Measurements from ENCODE around the gene HEXIM2. TPM values are rescaled to one million over a fixed set of nuclear protein-coding genes. Genes with fewer than 3 reads are reported as not detected.

Gene HEXIM2
- total RNA-seq, 2 experiments from 2014 or later, result 4.1 to 4.2 TPM

DNA sequence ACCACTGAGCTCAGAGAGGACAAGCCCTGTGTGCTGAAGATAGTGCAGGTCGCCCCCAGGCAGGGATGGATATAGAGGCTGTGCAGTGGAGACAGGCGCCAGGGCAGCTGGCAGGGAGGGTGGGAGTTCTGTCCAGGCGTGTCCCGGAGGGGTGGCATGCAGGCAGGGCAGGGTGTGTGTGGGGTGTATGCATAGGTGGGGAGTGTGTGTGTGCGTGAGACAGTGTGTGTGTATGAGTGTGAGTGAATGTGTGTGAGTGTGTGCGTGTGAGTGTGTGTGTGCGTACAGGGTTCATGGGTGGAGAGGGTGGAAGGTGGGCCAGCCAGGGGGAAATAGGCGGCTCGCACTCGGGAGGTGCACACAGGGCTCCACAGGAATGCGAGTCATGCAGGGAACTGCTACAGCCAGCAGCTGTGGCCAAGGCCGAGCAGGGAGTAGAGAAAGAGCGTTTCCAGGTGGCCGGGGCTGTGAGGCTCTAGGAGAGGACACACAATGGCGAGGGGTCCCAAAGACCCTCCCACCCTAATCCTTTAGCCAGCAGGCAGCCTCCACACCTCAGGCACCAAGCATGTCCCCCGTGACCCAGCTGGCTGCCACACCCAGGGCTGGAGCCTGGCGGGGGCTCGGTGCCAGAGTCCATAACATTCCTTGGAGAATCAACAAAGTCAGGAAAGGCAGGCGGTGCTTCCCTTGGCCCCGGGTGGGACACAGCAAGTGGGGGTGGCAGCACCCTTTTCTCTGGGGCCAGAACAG, 34.0 kb upstream of the HEXIM2 start:
- H3K4me3 Mint-ChIP-seq, result no peak overlapping the region
- ATAC-seq, result no peak
- H3K4me1 Mint-ChIP-seq (ENCODE audit: low read depth), result no peaks in the 10 kb centered on the region
- no peaks in the 10 kb centered on the region for H3K27me3 Mint-ChIP-seq
- POLR2A ChIA-PET, result no interaction called here
- no peaks in the 10 kb centered on the region for H3K36me3 Mint-ChIP-seq (ENCODE audit: low read depth)
- CTCF ChIA-PET, result interaction anchor here (0.8 to 1.1 kb wide), 3 partner anchors 8 to 250 kb away, joined by 3 read pairs; partner anchors contain the start of gene ACBD4
- TF ChIP-seq, protein P1, sequence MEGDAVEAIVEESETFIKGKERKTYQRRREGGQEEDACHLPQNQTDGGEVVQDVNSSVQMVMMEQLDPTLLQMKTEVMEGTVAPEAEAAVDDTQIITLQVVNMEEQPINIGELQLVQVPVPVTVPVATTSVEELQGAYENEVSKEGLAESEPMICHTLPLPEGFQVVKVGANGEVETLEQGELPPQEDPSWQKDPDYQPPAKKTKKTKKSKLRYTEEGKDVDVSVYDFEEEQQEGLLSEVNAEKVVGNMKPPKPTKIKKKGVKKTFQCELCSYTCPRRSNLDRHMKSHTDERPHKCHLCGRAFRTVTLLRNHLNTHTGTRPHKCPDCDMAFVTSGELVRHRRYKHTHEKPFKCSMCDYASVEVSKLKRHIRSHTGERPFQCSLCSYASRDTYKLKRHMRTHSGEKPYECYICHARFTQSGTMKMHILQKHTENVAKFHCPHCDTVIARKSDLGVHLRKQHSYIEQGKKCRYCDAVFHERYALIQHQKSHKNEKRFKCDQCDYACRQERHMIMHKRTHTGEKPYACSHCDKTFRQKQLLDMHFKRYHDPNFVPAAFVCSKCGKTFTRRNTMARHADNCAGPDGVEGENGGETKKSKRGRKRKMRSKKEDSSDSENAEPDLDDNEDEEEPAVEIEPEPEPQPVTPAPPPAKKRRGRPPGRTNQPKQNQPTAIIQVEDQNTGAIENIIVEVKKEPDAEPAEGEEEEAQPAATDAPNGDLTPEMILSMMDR (IDR thresholded peaks at IDR 0.05), result no peak
- DNase-seq, result no peak
- no peak overlapping the region for H3K27ac Mint-ChIP-seq
- no peaks in the 10 kb centered on the region for H3K9me3 Mint-ChIP-seq
- intact Hi-C loops (cut with micrococcal nuclease), result no loop called here

GRCh38 chr17:45128331-45128730, 33.3 kb upstream of the HEXIM2 start:
- no peak for DNase-seq
- intact Hi-C loops (cut with micrococcal nuclease), result no loop called here
- Mint-ChIP-seq H3K27ac (no peak overlapping the region), H3K36me3 (ENCODE audit: low read depth) (no peaks in the 10 kb centered on the region), H3K27me3 (no peaks in the 10 kb centered on the region), H3K9me3 (no peaks in the 10 kb centered on the region), H3K4me1 (ENCODE audit: low read depth) (no peaks in the 10 kb centered on the region), H3K4me3 (no peak overlapping the region)
- TF ChIP-seq, protein P1 (IDR thresholded peaks at IDR 0.05), result no peak
- ChIA-PET POLR2A (no interaction called here), CTCF (interaction anchor here (1.1 to 1.4 kb wide), 2 partner anchors 29 to 69 kb away, joined by 3 to 4 read pairs; no protein-coding TSS in a partner anchor)
- no peak for ATAC-seq

GRCh38 chr17:45128989-45129388, 32.7 kb upstream of the HEXIM2 start:
- Mint-ChIP-seq H3K4me3 (no peak overlapping the region), H3K9me3 (no peaks in the 10 kb centered on the region), H3K27me3 (no peaks in the 10 kb centered on the region), H3K27ac (no peak overlapping the region), H3K4me1 (ENCODE audit: low read depth) (peaks cover 3% of the 10 kb centered on the region), H3K36me3 (ENCODE audit: low read depth) (no peaks in the 10 kb centered on the region)
- TF ChIP-seq, protein P1 (IDR thresholded peaks at IDR 0.05), result no peak
- CTCF ChIA-PET, result interaction anchor here (1.2 to 1.4 kb wide), 3 partner anchors 30 to 90 kb away, joined by 3 to 4 read pairs (median 4); no protein-coding TSS in a partner anchor
- POLR2A ChIA-PET, result no interaction called here
- DNase-seq, result no peak
- intact Hi-C loops (cut with micrococcal nuclease), result no loop called here
- ATAC-seq, result no peak

- intact Hi-C loops (cut with micrococcal nuclease), result no loop called here
- CTCF ChIA-PET, result interaction anchor here (1.2 to 1.4 kb wide), 3 partner anchors 30 to 89 kb away, joined by 3 to 4 read pairs (median 4); no protein-coding TSS in a partner anchor
- POLR2A ChIA-PET, result no interaction called here
Observed at GRCh38 chr17:45129426-45129939, 32.2 kb upstream of the HEXIM2 start.

More at GRCh38 chr17:45129426-45129939, 32.2 kb upstream of the HEXIM2 start:
- Mint-ChIP-seq H3K27me3 (no peaks in the 10 kb centered on the region), H3K27ac (no peak overlapping the region), H3K4me1 (ENCODE audit: low read depth) (peaks cover 3% of the 10 kb centered on the region), H3K4me3 (no peak overlapping the region), H3K36me3 (ENCODE audit: low read depth) (no peaks in the 10 kb centered on the region), H3K9me3 (no peaks in the 10 kb centered on the region)
- no peak for DNase-seq
- no peak for ATAC-seq
- TF ChIP-seq, protein P1 (IDR thresholded peaks at IDR 0.05), result no peak

All from activated CD8-positive, alpha-beta T cell treated with anti-CD3 and anti-CD28 coated beads for 36 hours (primary cell).